Measurements from ENCODE around the gene VRK3.

The VRK3 gene

GRCh38 chr19:50007947-50008346 lies 17.2 kb downstream of the VRK3 start:
- Histone ChIP-seq H4K20me1 (ENCODE audit: insufficient read depth, low read length) (no peaks in the 10 kb centered on the region), H3K9me2 (ENCODE audit: low read depth, low read length) (no peaks in the 10 kb centered on the region), H3K4me3 (ENCODE audit: low read depth, low read length, poor library complexity, severe bottlenecking) (no peak overlapping the region), H3K36me3 (ENCODE audit: insufficient read depth, low read length) (peaks cover 44% of the 10 kb centered on the region), H3K79me2 (ENCODE audit: insufficient read depth, low read length) (no peaks in the 10 kb centered on the region), H3K4me1 (ENCODE audit: insufficient read depth, low read length, severe bottlenecking) (no peaks in the 10 kb centered on the region), H2AFZ (ENCODE audit: low read length) (no peak overlapping the region), H3K4me2 (ENCODE audit: low read length) (no peak overlapping the region), H3K27ac (ENCODE audit: low read depth, low read length, poor library complexity, severe bottlenecking) (no peak overlapping the region), H3K9me3 (ENCODE audit: low read length) (no peaks in the 10 kb centered on the region), H3K9ac (ENCODE audit: low read length) (no peak overlapping the region), H3F3A (ENCODE audit: insufficient read depth, low read length) (no peaks in the 10 kb centered on the region), H3K27me3 (ENCODE audit: insufficient read depth, low read length) (no peaks in the 10 kb centered on the region)
- TF ChIP-seq EZH2 (IDR thresholded peaks at IDR 0.05; ENCODE audit: borderline replicate concordance, low read length) (no peak), CTCF (IDR thresholded peaks at IDR 0.05; ENCODE audit: low read length) (no peak)

GRCh38 chr19:50007170-50007569 lies 18.0 kb downstream of the VRK3 start:
- no peaks in the 10 kb centered on the region for H3K27me3 ChIP-seq (ENCODE audit: insufficient read depth, low read length)
- H3K4me3 ChIP-seq (ENCODE audit: low read depth, low read length, poor library complexity, severe bottlenecking) = no peak overlapping the region
- H3K9me2 ChIP-seq (ENCODE audit: low read depth, low read length) = no peaks in the 10 kb centered on the region
- H3F3A ChIP-seq (ENCODE audit: insufficient read depth, low read length) = no peaks in the 10 kb centered on the region
- no peak overlapping the region for H3K27ac ChIP-seq (ENCODE audit: low read depth, low read length, poor library complexity, severe bottlenecking)
- no peaks in the 10 kb centered on the region for H3K9me3 ChIP-seq (ENCODE audit: low read length)
- no peak for TF ChIP-seq EZH2 (IDR thresholded peaks at IDR 0.05; ENCODE audit: borderline replicate concordance, low read length)
- no peak for TF ChIP-seq CTCF (IDR thresholded peaks at IDR 0.05; ENCODE audit: low read length)
- H2AFZ ChIP-seq (ENCODE audit: low read length) = no peak overlapping the region
- H3K4me1 ChIP-seq (ENCODE audit: insufficient read depth, low read length, severe bottlenecking) = no peaks in the 10 kb centered on the region
- H3K79me2 ChIP-seq (ENCODE audit: insufficient read depth, low read length) = no peaks in the 10 kb centered on the region
- no peak overlapping the region for H3K4me2 ChIP-seq (ENCODE audit: low read length)
- H4K20me1 ChIP-seq (ENCODE audit: insufficient read depth, low read length) = no peaks in the 10 kb centered on the region
- peaks cover 47% of the 10 kb centered on the region for H3K36me3 ChIP-seq (ENCODE audit: insufficient read depth, low read length)
- H3K9ac ChIP-seq (ENCODE audit: low read length) = no peak overlapping the region

GRCh38 chr19:50005428-50005827 lies 19.7 kb downstream of the VRK3 start:
- H3K79me2 ChIP-seq (ENCODE audit: insufficient read depth, low read length) = no peaks in the 10 kb centered on the region
- H3F3A ChIP-seq (ENCODE audit: insufficient read depth, low read length) = no peaks in the 10 kb centered on the region
- no peaks in the 10 kb centered on the region for H3K27me3 ChIP-seq (ENCODE audit: insufficient read depth, low read length)
- H2AFZ ChIP-seq (ENCODE audit: low read length) = no peak overlapping the region
- H3K36me3 ChIP-seq (ENCODE audit: insufficient read depth, low read length) = peaks cover 50% of the 10 kb centered on the region
- TF ChIP-seq EZH2 (IDR thresholded peaks at IDR 0.05; ENCODE audit: borderline replicate concordance, low read length) (no peak), CTCF (IDR thresholded peaks at IDR 0.05; ENCODE audit: low read length) (no peak)
- H3K4me1 ChIP-seq (ENCODE audit: insufficient read depth, low read length, severe bottlenecking) = no peaks in the 10 kb centered on the region
- no peak overlapping the region for H3K4me2 ChIP-seq (ENCODE audit: low read length)
- no peak overlapping the region for H3K27ac ChIP-seq (ENCODE audit: low read depth, low read length, poor library complexity, severe bottlenecking)
- no peaks in the 10 kb centered on the region for H3K9me2 ChIP-seq (ENCODE audit: low read depth, low read length)
- no peak overlapping the region for H3K4me3 ChIP-seq (ENCODE audit: low read depth, low read length, poor library complexity, severe bottlenecking)
- H3K9ac ChIP-seq (ENCODE audit: low read length) = no peak overlapping the region
- no peaks in the 10 kb centered on the region for H3K9me3 ChIP-seq (ENCODE audit: low read length)
- H4K20me1 ChIP-seq (ENCODE audit: insufficient read depth, low read length) = no peaks in the 10 kb centered on the region

All from OCI-LY1 (cell line).